GM23248 (cell line): ENCODE data around the gene ARHGEF28. TPM values are rescaled to one million over a fixed set of nuclear protein-coding genes. Genes with fewer than 3 reads are reported as not detected.

Experiments
- DNase-seq: peaks from one replicate; pipeline ENCODE4 v3.0.0-alpha.2; 2015
- H2AFZ ChIP-seq: fragments of 200-600 bp; sonication (generic); 2 replicates; pipeline ENCODE4 v1.6.1; 2016; ENCODE audit warnings: antibody characterized with exemption
- H3F3A ChIP-seq: fragments of 200-600 bp; sonication (generic); 2 replicates; pipeline ENCODE4 v1.6.1; 2016; ENCODE audit warnings: mild to moderate bottlenecking, antibody characterized with exemption, mixed run types; ENCODE audit not compliant: insufficient read depth
- H3K27ac ChIP-seq: fragments of 200-600 bp; sonication (generic); 2 replicates; pipeline ENCODE4 v1.5.1; 2016; ENCODE audit warnings: mild to moderate bottlenecking
- H3K27me3 ChIP-seq: fragments of 200-600 bp; sonication (generic); replicated peaks from 2 replicates; pipeline ENCODE4 v1.6.1; 2016; ENCODE audit warnings: mild to moderate bottlenecking; ENCODE audit not compliant: insufficient read depth
- H3K36me3 ChIP-seq: fragments of 200-600 bp; sonication (generic); 2 replicates; pipeline ENCODE4 v1.6.1; 2016; ENCODE audit warnings: low read depth, mild to moderate bottlenecking
- H3K4me1 ChIP-seq: fragments of 200-600 bp; sonication (generic); 2 replicates; pipeline ENCODE4 v1.6.1; 2016; ENCODE audit warnings: mild to moderate bottlenecking; ENCODE audit not compliant: insufficient read depth
- H3K4me2 ChIP-seq: fragments of 200-600 bp; sonication (generic); one replicate; pipeline ENCODE4 v1.6.1; 2016; ENCODE audit warnings: mild to moderate bottlenecking; ENCODE audit not compliant: unreplicated experiment
- H3K4me3 ChIP-seq: fragments of 200-600 bp; sonication (generic); 2 replicates; pipeline ENCODE4 v1.5.1; 2016; ENCODE audit warnings: mild to moderate bottlenecking
- H3K79me2 ChIP-seq: fragments of 200-600 bp; sonication (generic); 2 replicates; pipeline ENCODE4 v1.6.1; 2016; ENCODE audit warnings: mild to moderate bottlenecking; ENCODE audit not compliant: insufficient read depth
- H3K9ac ChIP-seq: fragments of 200-600 bp; sonication (generic); 2 replicates; pipeline ENCODE4 v1.6.1; 2016; ENCODE audit warnings: mild to moderate bottlenecking
- H3K9me2 ChIP-seq: fragments of 200-600 bp; sonication (generic); 2 replicates; pipeline ENCODE4 v1.6.1; 2016; ENCODE audit warnings: mixed run types, mild to moderate bottlenecking, moderate library complexity; ENCODE audit not compliant: insufficient read depth
- H3K9me3 ChIP-seq: fragments of 200-600 bp; sonication (generic); one replicate; pipeline ENCODE4 v1.6.1; 2017; ENCODE audit warnings: low read depth
- H4K20me1 ChIP-seq: fragments of 200-600 bp; sonication (generic); 2 replicates; pipeline ENCODE4 v1.6.0; 2016; ENCODE audit not compliant: insufficient read depth
- EZH2 ChIP-seq: fragments of 200-600 bp; sonication (generic); IDR thresholded peaks from 2 replicates; pipeline ENCODE4 v1.6.1; 2018; ENCODE audit warnings: antibody characterized with exemption, mild to moderate bottlenecking; ENCODE audit not compliant: insufficient read depth, poor library complexity, severe bottlenecking
- EZH2phosphoT487 ChIP-seq: fragments of 200-600 bp; sonication (generic); IDR thresholded peaks from 2 replicates; pipeline ENCODE4 v1.6.1; 2018; ENCODE audit warnings: antibody characterized with exemption, moderate library complexity, mild to moderate bottlenecking, low read depth; ENCODE audit not compliant: insufficient read depth
- WGBS, 2 experiments: methylation state at CpG; one replicate each; pipeline ENCODE4 v1.1.6; 2015 to 2017; ENCODE audit warnings: low lambda C conversion rate in 2 of 2, low coverage in 1 of 2; ENCODE audit errors: missing lambda C conversion rate in 2 of 2; 5-methylcytosine and 5-hydroxymethylcytosine counted together
- in situ Hi-C: fragments of 300-500 bp; cut with MboI; formaldehyde crosslinking; loops from 2 replicates; pipeline ENCODE4 v1.15.0; 2020
- polyA plus RNA-seq: library from polyadenylated mRNA; unstranded; fragments of >200 nt; fragmentation: Nextera tagmentation; extraction: Ambion mirVana; gene quantifications from 2 replicates; pipeline ENCODE4 v1.2.1, GENCODE V29; 2016
- small RNA-seq: library from RNA; depleted of rRNA; stranded (forward); fragments of <200 nt; gene quantifications from one replicate; pipeline ENCODE3, GENCODE V24; 2014; ENCODE audit warnings: low read depth, low replicate concordance
- total RNA-seq: library from RNA; depleted of rRNA; stranded (reverse); fragments of >200 nt; shearing (Covaris generic); gene quantifications from 2 replicates; pipeline ENCODE4 v1.2.3, GENCODE V29; 2014; rRNA removed

The ARHGEF28 gene
- total and polyA plus RNA-seq, 2 experiments from 2014 or later = 5.0 to 9.6 TPM

GRCh38 chr5:73987915-73988314 is 361.9 kb downstream of the ARHGEF28 start:
- no peaks in the 10 kb centered on the region for H4K20me1 ChIP-seq
- TF ChIP-seq EZH2phosphoT487 (no peak), EZH2 (no peak)
- H2AFZ ChIP-seq = no peak overlapping the region
- 0 out of 2 replicates have a peak, but pooled peaks cover 3% of the 10 kb centered on the region for H3F3A ChIP-seq
- in situ Hi-C loops = no loop called here
- H3K9me3 ChIP-seq = no peaks in the 10 kb centered on the region
- no peaks in the 10 kb centered on the region for H3K4me1 ChIP-seq
- no peaks in the 10 kb centered on the region for H3K36me3 ChIP-seq
- no peak overlapping the region for H3K4me2 ChIP-seq
- no peaks in the 10 kb centered on the region for H3K9me2 ChIP-seq
- 96 to 97% methylated on average over 3 of the region's 3 CpGs for WGBS, 2 experiments
- H3K27me3 ChIP-seq = no peaks in the 10 kb centered on the region; the same call in 1 of the 2 replicates
- no peak overlapping the region for H3K27ac ChIP-seq
- H3K9ac ChIP-seq = no peak overlapping the region
- no peak for DNase-seq
- H3K79me2 ChIP-seq = no peaks in the 10 kb centered on the region
- H3K4me3 ChIP-seq = no peak overlapping the region

- Histone ChIP-seq H2AFZ (no peak overlapping the region), H3K79me2 (no peaks in the 10 kb centered on the region), H3K9ac (no peak overlapping the region), H3K4me2 (no peak overlapping the region), H3K27ac (no peak overlapping the region), H3K36me3 (no peaks in the 10 kb centered on the region), H3K9me3 (no peaks in the 10 kb centered on the region), H3K9me2 (no peaks in the 10 kb centered on the region), H3K4me3 (no peak overlapping the region), H3K4me1 (no peaks in the 10 kb centered on the region), H4K20me1 (no peaks in the 10 kb centered on the region), H3F3A (0 out of 2 replicates have a peak, but pooled peaks cover 3% of the 10 kb centered on the region), H3K27me3 (no peaks in the 10 kb centered on the region; the same call in 1 of the 2 replicates)
- in situ Hi-C loops = no loop called here
- whole genome bisulfite sequencing, 2 experiments = 88 to 89% methylated on average over 3 of the region's 3 CpGs
- TF ChIP-seq EZH2 (no peak), EZH2phosphoT487 (no peak)
- DNase-seq = no peak
Observed at GRCh38 chr5:73989956-73990355, 364.0 kb downstream of the ARHGEF28 start.

Small RNA genes lying within 50 kb of the gene (small RNA-seq; reads per million reads assigned to genes)
- not detected for gene RNU7-196P

Other genes starting within 250 kb of the ARHGEF28 start
- gene FOXD1, start 177.4 kb upstream of the ARHGEF28 start, total RNA-seq = 50.0 and 53.9 TPM in 2 replicates
- gene FOXD1, start 177.4 kb upstream of the ARHGEF28 start, polyA plus RNA-seq = 8.0 and 8.5 TPM in 2 replicates
- gene BTF3, start 127.8 kb upstream of the ARHGEF28 start, total RNA-seq = 162 and 249 TPM in 2 replicates
- gene BTF3, start 127.8 kb upstream of the ARHGEF28 start, polyA plus RNA-seq = 595 and 602 TPM in 2 replicates
- gene ANKRA2, start 60.6 kb upstream of the ARHGEF28 start, total RNA-seq = 23.6 and 54.3 TPM in 2 replicates
- gene ANKRA2, start 60.6 kb upstream of the ARHGEF28 start, polyA plus RNA-seq = 30.2 and 32.5 TPM in 2 replicates
- 12.6 and 26.2 TPM in 2 replicates for gene UTP15, start 60.5 kb upstream of the ARHGEF28 start, total RNA-seq
- gene UTP15, start 60.5 kb upstream of the ARHGEF28 start, polyA plus RNA-seq = 13.0 and 13.9 TPM in 2 replicates